WTC11 (cell line): ENCODE data around the gene FOXL2NB. TPM values are rescaled to one million over a fixed set of nuclear protein-coding genes. Genes with fewer than 3 reads are reported as not detected.

Source experiments
- ATAC-seq: fragments of 200-7000 bp; cut with Tn5 transposase; 2 replicates; pipeline ENCODE4 v1.10.0; 2021; ENCODE audit warnings: mild to moderate bottlenecking, moderate library complexity
- CTCF ChIA-PET: fragments of 300-600 bp; sonication (Branson Sonifier 250); formaldehyde crosslinking; loops from one replicate; lab custom pipeline; 2021; ENCODE audit warnings: antibody characterized with exemption; lab: Charles Lee
- POLR2A ChIA-PET: fragments of 350-600 bp; sonication (Branson Sonifier 250); formaldehyde crosslinking; loops from one replicate; lab custom pipeline; 2021; ENCODE audit warnings: antibody characterized with exemption; lab: Charles Lee
- DNase-seq: peaks from one replicate; pipeline ENCODE4 v3.0.0; 2021; ENCODE audit warnings: low spot score
- H3K27ac Mint-ChIP-seq: 2 replicates; pipeline ENCODE4 v1.8.0; 2021; ENCODE audit warnings: mixed read lengths
- H3K27me3 Mint-ChIP-seq: 2 replicates; pipeline ENCODE4 v1.8.0; 2021; ENCODE audit warnings: low read depth, mild to moderate bottlenecking, moderate library complexity, mixed read lengths
- H3K36me3 Mint-ChIP-seq: 2 replicates; pipeline ENCODE4 v1.8.0; 2021; ENCODE audit warnings: mixed read lengths
- H3K4me1 Mint-ChIP-seq: 2 replicates; pipeline ENCODE4 v1.8.0; 2022; ENCODE audit warnings: mixed read lengths
- H3K4me3 Mint-ChIP-seq: 2 replicates; pipeline ENCODE4 v1.8.0; 2021; ENCODE audit warnings: mild to moderate bottlenecking, moderate library complexity, mixed read lengths
- H3K9me3 Mint-ChIP-seq: 2 replicates; pipeline ENCODE4 v1.8.0; 2021; ENCODE audit warnings: mixed read lengths
- CBFB ChIP-seq: sonication (generic); formaldehyde crosslinking; IDR thresholded peaks from 2 replicates; pipeline ENCODE4 v1.8.1; 2022; ENCODE audit warnings: mild to moderate bottlenecking, low read depth, missing genetic modification reagents
- CDX4 ChIP-seq: fragments of 250-450 bp; sonication (Bioruptor Pico); IDR thresholded peaks from 2 replicates; pipeline ENCODE4 v1.9.0; 2021; ENCODE audit warnings: moderate library complexity, mild to moderate bottlenecking, inconsistent platforms, borderline replicate concordance
- ETV6 ChIP-seq: sonication (generic); formaldehyde crosslinking; IDR thresholded peaks from 2 replicates; pipeline ENCODE4 v1.8.1; 2022; ENCODE audit warnings: mild to moderate bottlenecking, missing genetic modification reagents
- FOXP1 ChIP-seq: sonication (generic); formaldehyde crosslinking; IDR thresholded peaks from 2 replicates; pipeline ENCODE4 v1.8.0; 2022; ENCODE audit warnings: missing genetic modification reagents, mild to moderate bottlenecking, moderate library complexity, borderline replicate concordance
- GABPB1 ChIP-seq: sonication (generic); formaldehyde crosslinking; IDR thresholded peaks from 2 replicates; pipeline ENCODE4 v1.8.1; 2023; ENCODE audit warnings: mild to moderate bottlenecking, missing genetic modification reagents
- GRHL2 ChIP-seq: fragments of 250-450 bp; sonication (Bioruptor Pico); IDR thresholded peaks from 2 replicates; pipeline ENCODE4 v1.8.0; 2022; ENCODE audit warnings: mild to moderate bottlenecking, moderate library complexity; ENCODE audit not compliant: insufficient replicate concordance, severe bottlenecking
- MYBL2 ChIP-seq: sonication (generic); formaldehyde crosslinking; IDR thresholded peaks from 2 replicates; pipeline ENCODE4 v1.8.1; 2023; ENCODE audit warnings: mild to moderate bottlenecking, moderate library complexity, missing genetic modification reagents
- NFYB ChIP-seq: sonication (generic); formaldehyde crosslinking; conservative IDR thresholded peaks from 2 replicates; pipeline ENCODE4 v1.8.0; 2022; ENCODE audit warnings: low read depth, missing genetic modification reagents
- OVOL2 ChIP-seq: fragments of 250-450 bp; sonication (Bioruptor Pico); IDR thresholded peaks from 2 replicates; pipeline ENCODE4 v1.9.0; 2021; ENCODE audit warnings: mild to moderate bottlenecking, borderline replicate concordance
- SMAD4 ChIP-seq: sonication (generic); formaldehyde crosslinking; IDR thresholded peaks from 2 replicates; pipeline ENCODE4 v1.8.0; 2022; ENCODE audit warnings: mild to moderate bottlenecking, missing genetic modification reagents
- ZNF263 ChIP-seq: sonication (generic); formaldehyde crosslinking; IDR thresholded peaks from 2 replicates; pipeline ENCODE4 v1.8.1; 2022; ENCODE audit warnings: low read depth, mild to moderate bottlenecking, moderate library complexity, missing genetic modification reagents
- ZSCAN18 ChIP-seq: fragments of 250-450 bp; sonication (Bioruptor Pico); IDR thresholded peaks from 2 replicates; pipeline ENCODE4 v2.1.2; 2022; ENCODE audit warnings: mild to moderate bottlenecking, moderate library complexity
- total RNA-seq: library from RNA; stranded (reverse); gene quantifications from 3 replicates; pipeline ENCODE4 v1.2.3, GENCODE V29; 2021
- TF ChIP-seq, protein P1 (sequence below): fragments of 200-600 bp; IDR thresholded peaks from 2 replicates; pipeline ENCODE4 v1.8.0; 2022; ENCODE audit warnings: antibody characterized with exemption
- TF ChIP-seq, protein P2 (sequence below): sonication (generic); formaldehyde crosslinking; IDR thresholded peaks from 2 replicates; pipeline ENCODE4 v1.8.0; 2023; ENCODE audit warnings: missing genetic modification reagents, mild to moderate bottlenecking, borderline replicate concordance
- TF ChIP-seq, protein P3 (sequence below): sonication (generic); formaldehyde crosslinking; IDR thresholded peaks from 2 replicates; pipeline ENCODE4 v1.8.1; 2022; ENCODE audit warnings: mild to moderate bottlenecking, moderate library complexity, missing genetic modification reagents
- TF ChIP-seq, protein P4 (sequence below): sonication (generic); formaldehyde crosslinking; IDR thresholded peaks from 2 replicates; pipeline ENCODE4 v1.8.1; 2022; ENCODE audit warnings: missing genetic modification reagents, borderline replicate concordance
- TF ChIP-seq, protein P5 (sequence below): sonication (generic); formaldehyde crosslinking; IDR thresholded peaks from 2 replicates; pipeline ENCODE4 v1.8.1; 2023; ENCODE audit warnings: mild to moderate bottlenecking, missing genetic modification reagents, moderate library complexity

The FOXL2NB gene
- total RNA-seq, 1 experiment from 2014 or later = 5.1 TPM

GRCh38 chr3:138902171-138902570 lies 44.8 kb upstream of the FOXL2NB start:
- ATAC-seq = no peak

DNA sequence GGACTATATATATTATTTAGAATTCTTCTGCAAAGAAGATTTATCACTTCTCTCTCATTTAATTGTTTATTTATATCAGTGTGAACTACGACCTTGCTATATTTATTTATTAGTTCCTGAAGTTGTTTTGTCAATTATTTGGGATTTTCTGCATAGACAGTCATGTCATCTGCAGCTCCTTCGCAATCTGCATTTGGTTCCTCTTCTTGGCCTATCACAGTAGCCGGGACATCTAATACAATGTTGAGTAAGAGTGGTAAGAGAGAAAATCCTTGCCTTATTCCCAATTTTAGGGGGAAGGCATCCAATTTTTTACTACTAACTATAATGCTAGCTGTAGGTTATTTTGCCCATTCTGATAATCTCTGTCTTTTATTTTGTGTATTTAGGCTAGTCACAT lies 39.5 kb upstream of the FOXL2NB start:
- ATAC-seq = no peak
- ChIA-PET CTCF (interaction anchor here (1.6 kb wide), 1 partner anchor 16 kb away, joined by 8 read pairs; no protein-coding TSS in a partner anchor), POLR2A (no interaction called here)
- no peaks in the 10 kb centered on the region; the same call in 1 of the 2 replicates for H3K27me3 Mint-ChIP-seq
- H3K4me3 Mint-ChIP-seq = no peak overlapping the region
- no peak for TF ChIP-seq NFYB (CRISPR knock-in tag)
- TF ChIP-seq GABPB1 (CRISPR knock-in tag) = no peak
- TF ChIP-seq, protein P1, sequence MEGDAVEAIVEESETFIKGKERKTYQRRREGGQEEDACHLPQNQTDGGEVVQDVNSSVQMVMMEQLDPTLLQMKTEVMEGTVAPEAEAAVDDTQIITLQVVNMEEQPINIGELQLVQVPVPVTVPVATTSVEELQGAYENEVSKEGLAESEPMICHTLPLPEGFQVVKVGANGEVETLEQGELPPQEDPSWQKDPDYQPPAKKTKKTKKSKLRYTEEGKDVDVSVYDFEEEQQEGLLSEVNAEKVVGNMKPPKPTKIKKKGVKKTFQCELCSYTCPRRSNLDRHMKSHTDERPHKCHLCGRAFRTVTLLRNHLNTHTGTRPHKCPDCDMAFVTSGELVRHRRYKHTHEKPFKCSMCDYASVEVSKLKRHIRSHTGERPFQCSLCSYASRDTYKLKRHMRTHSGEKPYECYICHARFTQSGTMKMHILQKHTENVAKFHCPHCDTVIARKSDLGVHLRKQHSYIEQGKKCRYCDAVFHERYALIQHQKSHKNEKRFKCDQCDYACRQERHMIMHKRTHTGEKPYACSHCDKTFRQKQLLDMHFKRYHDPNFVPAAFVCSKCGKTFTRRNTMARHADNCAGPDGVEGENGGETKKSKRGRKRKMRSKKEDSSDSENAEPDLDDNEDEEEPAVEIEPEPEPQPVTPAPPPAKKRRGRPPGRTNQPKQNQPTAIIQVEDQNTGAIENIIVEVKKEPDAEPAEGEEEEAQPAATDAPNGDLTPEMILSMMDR = no peak
- no peak for TF ChIP-seq SMAD4 (CRISPR knock-in tag)
- TF ChIP-seq, protein P2, sequence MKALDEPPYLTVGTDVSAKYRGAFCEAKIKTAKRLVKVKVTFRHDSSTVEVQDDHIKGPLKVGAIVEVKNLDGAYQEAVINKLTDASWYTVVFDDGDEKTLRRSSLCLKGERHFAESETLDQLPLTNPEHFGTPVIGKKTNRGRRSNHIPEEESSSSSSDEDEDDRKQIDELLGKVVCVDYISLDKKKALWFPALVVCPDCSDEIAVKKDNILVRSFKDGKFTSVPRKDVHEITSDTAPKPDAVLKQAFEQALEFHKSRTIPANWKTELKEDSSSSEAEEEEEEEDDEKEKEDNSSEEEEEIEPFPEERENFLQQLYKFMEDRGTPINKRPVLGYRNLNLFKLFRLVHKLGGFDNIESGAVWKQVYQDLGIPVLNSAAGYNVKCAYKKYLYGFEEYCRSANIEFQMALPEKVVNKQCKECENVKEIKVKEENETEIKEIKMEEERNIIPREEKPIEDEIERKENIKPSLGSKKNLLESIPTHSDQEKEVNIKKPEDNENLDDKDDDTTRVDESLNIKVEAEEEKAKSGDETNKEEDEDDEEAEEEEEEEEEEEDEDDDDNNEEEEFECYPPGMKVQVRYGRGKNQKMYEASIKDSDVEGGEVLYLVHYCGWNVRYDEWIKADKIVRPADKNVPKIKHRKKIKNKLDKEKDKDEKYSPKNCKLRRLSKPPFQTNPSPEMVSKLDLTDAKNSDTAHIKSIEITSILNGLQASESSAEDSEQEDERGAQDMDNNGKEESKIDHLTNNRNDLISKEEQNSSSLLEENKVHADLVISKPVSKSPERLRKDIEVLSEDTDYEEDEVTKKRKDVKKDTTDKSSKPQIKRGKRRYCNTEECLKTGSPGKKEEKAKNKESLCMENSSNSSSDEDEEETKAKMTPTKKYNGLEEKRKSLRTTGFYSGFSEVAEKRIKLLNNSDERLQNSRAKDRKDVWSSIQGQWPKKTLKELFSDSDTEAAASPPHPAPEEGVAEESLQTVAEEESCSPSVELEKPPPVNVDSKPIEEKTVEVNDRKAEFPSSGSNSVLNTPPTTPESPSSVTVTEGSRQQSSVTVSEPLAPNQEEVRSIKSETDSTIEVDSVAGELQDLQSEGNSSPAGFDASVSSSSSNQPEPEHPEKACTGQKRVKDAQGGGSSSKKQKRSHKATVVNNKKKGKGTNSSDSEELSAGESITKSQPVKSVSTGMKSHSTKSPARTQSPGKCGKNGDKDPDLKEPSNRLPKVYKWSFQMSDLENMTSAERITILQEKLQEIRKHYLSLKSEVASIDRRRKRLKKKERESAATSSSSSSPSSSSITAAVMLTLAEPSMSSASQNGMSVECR (CRISPR knock-in tag) = no peak
- TF ChIP-seq, protein P3, sequence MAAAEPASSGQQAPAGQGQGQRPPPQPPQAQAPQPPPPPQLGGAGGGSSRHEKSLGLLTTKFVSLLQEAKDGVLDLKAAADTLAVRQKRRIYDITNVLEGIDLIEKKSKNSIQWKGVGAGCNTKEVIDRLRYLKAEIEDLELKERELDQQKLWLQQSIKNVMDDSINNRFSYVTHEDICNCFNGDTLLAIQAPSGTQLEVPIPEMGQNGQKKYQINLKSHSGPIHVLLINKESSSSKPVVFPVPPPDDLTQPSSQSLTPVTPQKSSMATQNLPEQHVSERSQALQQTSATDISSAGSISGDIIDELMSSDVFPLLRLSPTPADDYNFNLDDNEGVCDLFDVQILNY (CRISPR knock-in tag) = no peak
- TF ChIP-seq ZNF263 = no peak
- TF ChIP-seq, protein P4, sequence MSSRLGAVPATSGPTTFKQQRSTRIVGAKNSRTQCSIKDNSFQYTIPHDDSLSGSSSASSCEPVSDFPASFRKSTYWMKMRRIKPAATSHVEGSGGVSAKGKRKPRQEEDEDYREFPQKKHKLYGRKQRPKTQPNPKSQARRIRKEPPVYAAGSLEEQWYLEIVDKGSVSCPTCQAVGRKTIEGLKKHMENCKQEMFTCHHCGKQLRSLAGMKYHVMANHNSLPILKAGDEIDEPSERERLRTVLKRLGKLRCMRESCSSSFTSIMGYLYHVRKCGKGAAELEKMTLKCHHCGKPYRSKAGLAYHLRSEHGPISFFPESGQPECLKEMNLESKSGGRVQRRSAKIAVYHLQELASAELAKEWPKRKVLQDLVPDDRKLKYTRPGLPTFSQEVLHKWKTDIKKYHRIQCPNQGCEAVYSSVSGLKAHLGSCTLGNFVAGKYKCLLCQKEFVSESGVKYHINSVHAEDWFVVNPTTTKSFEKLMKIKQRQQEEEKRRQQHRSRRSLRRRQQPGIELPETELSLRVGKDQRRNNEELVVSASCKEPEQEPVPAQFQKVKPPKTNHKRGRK (CRISPR knock-in tag) = no peak
- TF ChIP-seq, all 79 proteins: peak for 0
- H3K9me3 Mint-ChIP-seq = peaks cover 3% of the 10 kb centered on the region; the same call in 1 of the 2 replicates
- no peak overlapping the region for H3K27ac Mint-ChIP-seq
- H3K36me3 Mint-ChIP-seq = 0 out of 2 replicates have a peak, but pooled peaks cover 3% of the 10 kb centered on the region
- no peak for DNase-seq
- H3K4me1 Mint-ChIP-seq = no peaks in the 10 kb centered on the region

More at GRCh38 chr3:138902171-138902570, 44.8 kb upstream of the FOXL2NB start:
- no peak for DNase-seq
- H3K27ac Mint-ChIP-seq = no peak overlapping the region
- no peak for TF ChIP-seq FOXP1 (CRISPR knock-in tag)
- peak; percentile 44; the same call in 1 of the 2 replicates for TF ChIP-seq GABPB1 (CRISPR knock-in tag)
- POLR2A ChIA-PET = interaction anchor here (0.7 kb wide), 1 partner anchor 19 kb away, joined by 3 read pairs; no protein-coding TSS in a partner anchor
- CTCF ChIA-PET = interaction anchor here (0.6 to 5.1 kb wide), 3 partner anchors 13 to 26 kb away, joined by 3 to 49 read pairs (median 3); no protein-coding TSS in a partner anchor
- 0 out of 2 replicates have a peak, but pooled peaks cover 3% of the 10 kb centered on the region for H3K36me3 Mint-ChIP-seq
- H3K4me1 Mint-ChIP-seq = no peaks in the 10 kb centered on the region
- peaks cover 3% of the 10 kb centered on the region; the same call in 1 of the 2 replicates for H3K9me3 Mint-ChIP-seq
- H3K4me3 Mint-ChIP-seq = no peak overlapping the region
- H3K27me3 Mint-ChIP-seq = no peaks in the 10 kb centered on the region; the same call in 1 of the 2 replicates

DNA sequence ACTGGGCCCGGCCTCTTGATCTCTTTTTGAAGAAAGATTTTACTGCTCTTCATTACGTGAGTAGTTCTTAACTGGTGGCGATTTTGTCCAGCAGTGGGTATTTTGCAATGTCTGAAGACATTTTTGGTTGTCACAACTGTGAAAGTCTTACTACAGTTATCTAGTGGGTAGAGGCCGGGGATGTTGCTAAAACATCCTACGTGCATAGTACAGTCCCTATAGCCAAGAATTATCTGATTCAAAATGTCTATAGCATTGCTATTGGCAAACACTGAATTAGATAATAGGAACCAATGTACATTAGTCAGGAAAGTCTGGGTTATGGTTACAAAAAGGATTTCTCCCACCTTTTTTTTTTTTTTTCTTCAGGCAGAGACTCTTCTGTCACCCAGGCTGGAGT lies 38.2 kb upstream of the FOXL2NB start:
- 0 out of 2 replicates have a peak, but pooled peaks cover 3% of the 10 kb centered on the region for H3K36me3 Mint-ChIP-seq
- no peak overlapping the region for H3K4me3 Mint-ChIP-seq
- ChIA-PET CTCF (interaction anchor here (1.6 kb wide), 1 partner anchor 15 kb away, joined by 8 read pairs; no protein-coding TSS in a partner anchor), POLR2A (interaction anchor here (1.1 kb wide), 1 partner anchor 27 kb away, joined by 5 read pairs; no protein-coding TSS in a partner anchor)
- no peaks in the 10 kb centered on the region for H3K4me1 Mint-ChIP-seq
- DNase-seq (no peak), ATAC-seq (no peak)
- no peaks in the 10 kb centered on the region; the same call in 1 of the 2 replicates for H3K27me3 Mint-ChIP-seq
- peaks cover 3% of the 10 kb centered on the region; the same call in 1 of the 2 replicates for H3K9me3 Mint-ChIP-seq
- no peak overlapping the region for H3K27ac Mint-ChIP-seq
- TF ChIP-seq ETV6 (CRISPR knock-in tag) (no peak), CDX4 (CRISPR knock-in tag) (no peak), CBFB (CRISPR knock-in tag) (no peak), OVOL2 (CRISPR knock-in tag) (no peak), MYBL2 (CRISPR knock-in tag) (no peak), ZSCAN18 (CRISPR knock-in tag) (no peak), GRHL2 (CRISPR knock-in tag) (no peak)
- TF ChIP-seq, protein P5, sequence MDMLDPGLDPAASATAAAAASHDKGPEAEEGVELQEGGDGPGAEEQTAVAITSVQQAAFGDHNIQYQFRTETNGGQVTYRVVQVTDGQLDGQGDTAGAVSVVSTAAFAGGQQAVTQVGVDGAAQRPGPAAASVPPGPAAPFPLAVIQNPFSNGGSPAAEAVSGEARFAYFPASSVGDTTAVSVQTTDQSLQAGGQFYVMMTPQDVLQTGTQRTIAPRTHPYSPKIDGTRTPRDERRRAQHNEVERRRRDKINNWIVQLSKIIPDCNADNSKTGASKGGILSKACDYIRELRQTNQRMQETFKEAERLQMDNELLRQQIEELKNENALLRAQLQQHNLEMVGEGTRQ (CRISPR knock-in tag) = no peak
